OCI-LY3 (cell line): ENCODE results near the gene RUNX2.
"Not testable (repeated sequence)": the region's sequence is repeated elsewhere in the genome, so short reads cannot be mapped to it uniquely, and the experiment has no call there.

Experiments
- H2AFZ ChIP-seq: fragments of 200-600, 300-600 bp; shearing (Covaris generic); 2 replicates; pipeline ENCODE4 v1.6.0; 2014; ENCODE audit warnings: antibody characterized with exemption, low read depth, low read length
- H3K27ac ChIP-seq: fragments of 200-600, 300-600 bp; sonication (generic); 2 replicates; pipeline ENCODE4 v1.5.1; 2014; ENCODE audit warnings: mild to moderate bottlenecking, low read length, moderate library complexity, mixed read lengths
- H3K27me3 ChIP-seq: fragments of 200-600, 300-600 bp; sonication (generic); 2 replicates; pipeline ENCODE4 v1.6.1; 2014; ENCODE audit warnings: low read depth, low read length, mixed read lengths
- H3K36me3 ChIP-seq: fragments of 200-600, 300-600 bp; sonication (generic); replicated peaks from 2 replicates; pipeline ENCODE3; 2014; ENCODE audit warnings: low read depth, low read length, mixed read lengths
- H3K4me1 ChIP-seq: fragments of 300-600, 200-600 bp; sonication (generic); 2 replicates; pipeline ENCODE4 v1.6.1; 2014; ENCODE audit warnings: low read length, mixed read lengths
- H3K4me2 ChIP-seq: fragments of 200-600, 300-600 bp; sonication (generic); 2 replicates; pipeline ENCODE4 v1.6.1; 2014; ENCODE audit warnings: low read length, mixed read lengths
- H3K4me3 ChIP-seq: fragments of 300-600, 200-600 bp; sonication (generic); 2 replicates; pipeline ENCODE4 v1.5.1; 2014; ENCODE audit warnings: antibody characterized with exemption, mild to moderate bottlenecking, low read length, moderate library complexity
- H3K79me2 ChIP-seq: fragments of 300-600, 200-600 bp; shearing (Covaris generic); 2 replicates; pipeline ENCODE4 v1.6.1; 2014; ENCODE audit warnings: mild to moderate bottlenecking, low read length, mixed read lengths
- H3K9ac ChIP-seq: fragments of 300-600, 200-600 bp; shearing (Covaris generic); 2 replicates; pipeline ENCODE4 v1.6.0; 2014; ENCODE audit warnings: mild to moderate bottlenecking, low read length, moderate library complexity
- H3K9me3 ChIP-seq: fragments of 200-600, 300-600 bp; shearing (Covaris generic); 2 replicates; pipeline ENCODE4 v1.6.1; 2014; ENCODE audit warnings: low read length, mixed read lengths; ENCODE audit not compliant: insufficient read depth
- H4K20me1 ChIP-seq: fragments of 200-600, 300-600 bp; sonication (generic); 2 replicates; pipeline ENCODE4 v1.6.1; 2016; ENCODE audit warnings: low read length, mixed read lengths; ENCODE audit not compliant: insufficient read depth
- CTCF ChIP-seq: fragments of 200-600, 300-600 bp; sonication (generic); IDR thresholded peaks from 2 replicates; pipeline ENCODE4 v1.5.1; 2014; ENCODE audit warnings: antibody characterized with exemption, low read length, low read depth
- EZH2phosphoT487 ChIP-seq: fragments of 200-600 bp; shearing (Covaris generic); IDR thresholded peaks from 2 replicates; pipeline ENCODE4 v1.6.1; 2018; ENCODE audit warnings: antibody characterized with exemption, mixed run types, low read depth

RUNX2 gene

DNA sequence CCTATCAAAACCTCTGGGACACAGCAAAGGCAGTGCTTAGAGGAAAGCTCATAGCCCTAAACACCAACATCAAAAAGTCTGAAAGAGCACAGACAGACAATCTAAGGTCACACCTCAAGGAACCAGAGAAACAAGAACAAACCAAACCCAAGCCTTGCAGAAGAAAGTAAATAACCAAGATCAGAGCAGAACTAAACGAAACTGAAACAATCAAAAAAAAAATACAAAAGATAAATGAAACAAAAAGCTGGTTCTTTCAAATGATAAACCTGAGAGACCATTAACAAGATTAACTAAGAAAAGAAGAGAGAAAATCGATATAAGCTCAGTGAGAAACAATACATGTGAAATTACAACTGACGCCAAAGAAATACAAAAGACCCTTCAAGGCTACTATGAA, 34.8 kb upstream of the RUNX2 start:
- H3K4me2 ChIP-seq = no peak overlapping the region
- no peak for TF ChIP-seq EZH2phosphoT487
- TF ChIP-seq CTCF = no peak

DNA sequence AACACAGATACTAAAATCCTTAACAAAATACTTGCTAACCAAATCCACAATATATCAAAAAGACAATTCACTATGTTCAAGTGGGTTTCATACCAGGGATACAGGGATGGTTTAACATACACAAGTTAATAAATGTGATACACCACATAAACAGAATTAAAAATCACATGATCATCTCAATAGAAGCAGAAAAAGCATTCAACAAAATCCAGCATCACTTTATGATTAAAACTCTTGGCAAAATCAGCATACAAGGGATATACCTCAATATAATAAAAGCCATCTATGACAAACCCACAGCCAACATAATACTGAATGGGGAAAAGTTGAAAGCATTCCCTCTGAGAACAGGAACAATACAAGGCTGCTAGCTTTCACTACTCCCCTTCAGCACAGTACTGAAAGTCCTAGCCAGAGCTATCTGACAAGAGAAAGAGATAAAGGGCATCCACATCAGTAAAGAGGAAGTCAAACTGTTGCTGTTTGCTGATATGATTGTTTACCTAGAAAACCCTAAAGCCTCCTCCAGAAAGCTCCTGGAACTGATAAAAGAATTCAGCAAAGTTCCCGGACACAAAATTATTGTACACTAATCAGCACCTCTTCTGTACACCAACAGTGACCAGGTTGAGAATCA, 33.9 kb upstream of the RUNX2 start:
- not testable (repeated sequence) for H4K20me1 ChIP-seq, H3K27me3 ChIP-seq, H2AFZ ChIP-seq, H3K4me2 ChIP-seq, H3K79me2 ChIP-seq, H3K36me3 ChIP-seq, H3K9ac ChIP-seq, H3K27ac ChIP-seq, H3K9me3 ChIP-seq, H3K4me3 ChIP-seq, H3K4me1 ChIP-seq

More for the DNA sequence above, 34.8 kb upstream of the RUNX2 start:
- H3K9me3 ChIP-seq = no peaks in the 10 kb centered on the region
- no peaks in the 10 kb centered on the region for H3K79me2 ChIP-seq
- H4K20me1 ChIP-seq = no peaks in the 10 kb centered on the region
- H2AFZ ChIP-seq = no peak overlapping the region
- no peaks in the 10 kb centered on the region for H3K27me3 ChIP-seq
- no peak overlapping the region for H3K27ac ChIP-seq
- H3K36me3 ChIP-seq = no peaks in the 10 kb centered on the region
- no peak overlapping the region for H3K4me3 ChIP-seq
- H3K4me1 ChIP-seq = no peaks in the 10 kb centered on the region
- no peak overlapping the region for H3K9ac ChIP-seq

DNA sequence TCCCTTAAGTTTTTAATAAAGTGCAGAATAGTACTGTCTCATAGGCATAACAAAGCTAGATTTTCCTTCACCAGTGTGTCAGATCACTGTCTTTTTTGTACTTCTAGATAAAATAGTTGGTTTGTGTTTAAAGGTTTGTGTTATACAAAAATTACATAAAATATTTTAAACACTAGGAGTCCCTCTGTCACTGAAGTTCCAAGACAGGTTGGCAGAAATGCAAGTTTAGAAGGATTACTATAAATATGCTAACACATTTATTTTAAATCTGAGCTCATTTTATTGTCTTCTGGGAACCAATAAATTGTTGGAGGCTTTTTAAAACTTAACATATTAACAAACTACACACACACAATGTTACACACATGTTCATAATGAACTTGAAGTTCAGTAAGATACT, 30.8 kb upstream of the RUNX2 start:
- H3K4me3 ChIP-seq = no peak overlapping the region
- TF ChIP-seq CTCF (no peak), EZH2phosphoT487 (no peak)
- no peaks in the 10 kb centered on the region for H3K36me3 ChIP-seq

DNA sequence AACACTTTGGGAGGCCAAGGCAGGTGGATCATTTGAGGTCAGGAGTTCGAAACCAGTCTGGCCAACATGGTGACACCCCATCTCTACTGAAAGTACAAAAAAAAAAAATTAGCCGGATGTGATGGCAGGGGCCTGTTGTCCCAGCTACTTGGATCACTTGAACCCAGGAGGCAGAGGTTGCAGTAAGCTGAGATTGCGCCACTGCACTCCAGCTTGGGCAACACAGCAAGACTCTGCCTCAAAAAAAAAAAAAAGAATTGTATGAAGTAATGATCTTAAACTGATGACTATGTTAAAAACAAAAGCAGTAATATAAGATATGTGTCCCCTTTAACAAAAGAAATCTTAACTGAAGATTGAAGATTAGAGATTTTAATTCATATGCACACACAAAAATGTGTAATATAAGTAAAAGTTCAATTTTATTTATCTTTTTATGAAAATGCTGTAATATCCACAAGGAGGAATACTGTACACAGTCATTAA, 29.0 kb upstream of the RUNX2 start:
- Histone ChIP-seq H3K27ac (no peak overlapping the region), H3K9me3 (no peaks in the 10 kb centered on the region)
- TF ChIP-seq CTCF (no peak), EZH2phosphoT487 (no peak)

More for the DNA sequence above, 30.8 kb upstream of the RUNX2 start:
- Histone ChIP-seq H3K79me2 (no peaks in the 10 kb centered on the region), H3K4me2 (no peak overlapping the region), H3K9ac (no peak overlapping the region), H3K27ac (no peak overlapping the region), H4K20me1 (no peaks in the 10 kb centered on the region), H2AFZ (no peak overlapping the region), H3K27me3 (no peaks in the 10 kb centered on the region), H3K4me1 (no peaks in the 10 kb centered on the region), H3K9me3 (no peaks in the 10 kb centered on the region)

More for the DNA sequence above, 29.0 kb upstream of the RUNX2 start:
- Histone ChIP-seq H4K20me1 (no peaks in the 10 kb centered on the region), H3K27me3 (no peaks in the 10 kb centered on the region), H3K4me1 (no peaks in the 10 kb centered on the region), H3K4me3 (no peak overlapping the region), H3K36me3 (no peaks in the 10 kb centered on the region), H3K79me2 (no peaks in the 10 kb centered on the region), H2AFZ (no peak overlapping the region), H3K9ac (no peak overlapping the region), H3K4me2 (no peak overlapping the region)
